Measurements from ENCODE around the gene FCSK.

- TF ChIP-seq CTCF (IDR thresholded peaks at IDR 0.05) (no peak), POLR2A (IDR thresholded peaks at IDR 0.05) (no peak)
Observed at GRCh38 chr16:70427786-70428177, 26.6 kb upstream of the FCSK start.
